GDM1 (cell line): Measurements from ENCODE around the gene DNM1.
A peak's percentile ranks its signal among the peaks of the same experiment; 100 is the strongest.
"Not testable (repeated sequence)": the region's sequence is repeated elsewhere in the genome, so short reads cannot be mapped to it uniquely, and the experiment has no call there.

Experiments used
- DNase-seq: peaks from one replicate; lab custom pipeline; 2025; lab: John Stamatoyannopoulos, UW

Gene DNM1

DNA sequence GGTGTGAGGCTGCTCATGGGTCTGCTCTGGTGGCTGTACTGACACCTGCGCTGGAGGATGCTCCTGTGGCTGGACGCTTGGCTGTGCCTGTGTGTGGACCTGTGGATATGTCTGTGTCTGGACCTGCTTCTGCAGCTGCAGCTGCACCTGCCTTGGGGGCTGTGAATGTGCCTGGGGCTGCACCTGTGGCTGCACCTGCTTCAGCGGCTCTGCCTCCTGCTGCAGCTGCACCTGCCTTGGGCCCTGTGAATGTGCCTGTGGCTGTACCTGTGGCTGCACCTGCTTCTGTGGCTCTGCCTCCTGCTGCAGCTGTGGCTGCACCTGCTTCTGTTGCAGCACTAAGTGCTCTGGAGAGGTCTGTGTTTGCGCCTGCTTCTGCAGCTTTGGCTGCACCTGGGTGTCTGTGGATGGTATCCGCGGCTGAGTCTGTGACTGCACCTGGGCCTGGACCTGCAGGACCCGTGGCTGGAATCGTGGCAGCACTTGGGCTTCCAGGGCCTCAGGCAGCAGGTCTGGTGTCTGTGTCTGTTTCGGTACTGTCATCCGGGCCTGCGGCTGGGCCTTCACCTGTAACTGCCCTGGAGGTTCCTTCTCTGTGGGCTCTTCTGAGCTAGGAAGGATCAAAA is 24.3 kb upstream of the DNM1 start:
- no peak for DNase-seq

DNA sequence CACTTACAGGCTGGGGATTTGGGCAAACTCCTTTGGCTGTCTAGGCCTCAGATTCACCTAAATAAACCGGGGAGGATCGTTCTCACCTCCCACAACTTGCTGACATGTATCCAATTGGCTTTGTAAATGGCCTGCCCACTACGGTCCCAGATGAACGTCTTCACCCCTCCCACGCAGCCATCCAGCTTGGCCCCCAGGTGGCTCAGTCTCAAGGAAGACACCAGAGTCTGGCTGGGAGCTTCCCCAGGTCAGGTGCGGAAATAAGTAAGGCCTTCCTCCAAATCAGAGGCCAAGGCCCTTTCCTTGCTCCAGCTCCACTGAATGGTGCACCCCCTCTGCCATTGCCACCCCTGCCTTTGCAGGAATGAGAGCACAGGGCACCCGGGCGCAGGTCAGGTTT is 23.2 kb upstream of the DNM1 start:
- DNase-seq, result no peak

- no peak for DNase-seq
These were observed 22.7 kb upstream of the DNM1 start for GRCh38 chr9:128180447-128180846.

DNA sequence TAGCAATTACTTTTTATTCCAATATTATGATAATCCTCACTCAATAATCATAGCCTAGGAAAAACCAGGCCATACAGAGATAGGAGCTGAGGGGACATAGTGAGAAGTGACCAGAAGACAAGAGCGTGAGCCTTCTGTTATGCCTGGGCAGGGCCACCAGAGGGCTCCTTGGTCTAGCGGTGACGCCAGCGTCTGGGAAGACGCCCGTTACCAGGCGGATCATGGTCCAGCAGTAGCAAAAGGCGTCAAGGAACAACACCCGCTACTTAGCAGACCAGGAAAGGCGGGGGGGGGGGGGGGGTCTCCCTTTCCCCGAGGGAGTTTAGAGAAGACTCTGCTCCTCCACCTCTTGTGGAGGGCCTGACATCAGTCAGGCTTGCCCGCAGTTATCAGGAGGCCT is 21.7 kb upstream of the DNM1 start:
- DNase-seq, result not testable (repeated sequence)

DNA sequence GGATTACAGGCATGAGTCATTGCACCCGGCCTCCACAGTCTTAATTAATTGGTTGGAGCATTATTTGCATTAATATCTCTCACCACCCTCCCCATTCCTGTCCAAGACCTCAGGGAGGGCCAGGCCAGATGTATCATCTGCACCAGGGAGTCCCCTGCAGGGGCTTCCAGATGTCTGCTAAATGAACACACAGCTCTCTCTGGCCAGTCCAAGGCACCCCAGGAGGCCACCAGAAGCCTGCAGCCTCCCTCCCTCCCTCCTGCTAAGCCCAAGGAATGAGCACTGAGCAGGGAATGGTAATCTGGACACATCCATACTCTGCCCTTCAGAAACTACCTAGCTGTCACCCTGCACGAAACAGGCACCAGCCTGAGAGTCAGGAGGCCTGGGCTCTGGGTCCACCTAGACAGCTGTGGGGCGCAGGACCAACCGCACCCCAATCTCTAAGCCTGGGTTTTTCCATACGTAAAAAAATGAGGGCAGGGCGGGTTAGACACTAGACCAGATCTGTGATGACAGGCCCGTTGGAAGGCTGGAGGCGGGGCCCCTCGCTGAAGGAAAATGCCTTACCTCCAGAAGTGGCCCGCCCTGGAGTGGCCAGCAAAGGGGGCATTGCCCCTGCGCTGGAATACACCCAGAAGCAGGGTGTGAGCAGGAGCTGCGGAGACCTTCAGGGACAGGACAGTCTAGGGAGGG is 20.1 kb upstream of the DNM1 start:
- DNase-seq, result no peak

- DNase-seq, result no peak
These were observed 16.9 kb upstream of the DNM1 start for GRCh38 chr9:128185979-128186965.

GRCh38 chr9:128187361-128187760 is 15.8 kb upstream of the DNM1 start:
- no peak for DNase-seq

GRCh38 chr9:128188209-128188608 is 15.0 kb upstream of the DNM1 start:
- no peak for DNase-seq

DNA sequence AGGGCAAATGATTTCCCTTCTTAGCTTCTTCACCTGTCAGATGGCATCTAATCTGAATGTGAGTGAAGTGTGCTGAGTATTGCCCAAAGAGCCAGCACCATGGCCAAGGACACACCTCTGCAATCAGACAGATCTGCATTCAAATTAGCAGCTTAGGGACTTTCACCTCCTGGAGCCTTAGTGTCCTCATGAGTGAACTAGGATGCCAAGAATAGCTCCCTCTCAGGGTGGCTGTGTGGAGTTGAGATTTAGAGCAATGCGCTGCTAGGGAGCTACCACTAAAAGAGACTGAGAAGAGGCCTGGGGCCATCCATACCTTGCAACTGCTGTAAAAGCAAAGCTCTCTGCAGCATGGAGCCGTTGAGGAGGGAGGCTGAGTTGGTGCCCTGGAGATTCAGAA is 13.2 kb upstream of the DNM1 start:
- no peak for DNase-seq

- DNase-seq, result no peak
These were observed 12.4 kb upstream of the DNM1 start for GRCh38 chr9:128190516-128191405.

DNA sequence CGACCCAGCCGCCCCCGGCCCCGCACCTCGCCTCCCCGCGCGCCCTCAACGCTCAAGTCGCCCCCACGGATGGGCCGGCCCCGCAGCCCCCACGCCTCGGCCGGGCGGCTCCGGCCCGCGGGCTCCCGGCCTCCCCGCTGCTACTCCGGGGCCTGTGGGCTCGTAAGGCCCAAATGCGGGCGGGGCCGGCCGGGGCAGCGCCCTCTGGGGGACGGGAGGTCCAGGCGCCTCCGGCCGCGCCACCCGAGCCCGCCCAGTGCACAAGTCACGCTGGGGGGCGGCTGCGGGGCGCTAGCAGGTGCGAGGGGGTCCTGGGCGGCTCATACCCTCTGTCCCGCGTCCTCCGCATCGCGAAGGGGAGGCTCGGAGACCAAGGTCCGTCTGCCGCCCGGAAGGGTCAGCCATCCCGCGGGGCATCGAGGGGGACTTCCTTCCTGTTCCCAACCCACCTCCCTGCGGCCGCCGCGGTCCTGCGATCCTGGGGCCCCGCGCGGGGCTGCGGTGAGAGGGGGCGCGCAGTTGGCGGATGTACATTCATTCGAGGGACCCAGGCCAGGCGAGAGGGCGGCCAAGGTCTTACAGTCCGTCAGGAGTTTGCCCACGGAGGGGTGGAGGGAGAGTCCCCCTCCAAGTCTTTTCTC is 11.7 kb upstream of the DNM1 start, which contains the start of gene CIZ1:
Gene CIZ1 (minus strand): TSS at position 167 of the 641 bp plus-strand sequence. CDS start 715 bp downstream, outside the sequence.
- DNase-seq, result peak; percentile 74

DNA sequence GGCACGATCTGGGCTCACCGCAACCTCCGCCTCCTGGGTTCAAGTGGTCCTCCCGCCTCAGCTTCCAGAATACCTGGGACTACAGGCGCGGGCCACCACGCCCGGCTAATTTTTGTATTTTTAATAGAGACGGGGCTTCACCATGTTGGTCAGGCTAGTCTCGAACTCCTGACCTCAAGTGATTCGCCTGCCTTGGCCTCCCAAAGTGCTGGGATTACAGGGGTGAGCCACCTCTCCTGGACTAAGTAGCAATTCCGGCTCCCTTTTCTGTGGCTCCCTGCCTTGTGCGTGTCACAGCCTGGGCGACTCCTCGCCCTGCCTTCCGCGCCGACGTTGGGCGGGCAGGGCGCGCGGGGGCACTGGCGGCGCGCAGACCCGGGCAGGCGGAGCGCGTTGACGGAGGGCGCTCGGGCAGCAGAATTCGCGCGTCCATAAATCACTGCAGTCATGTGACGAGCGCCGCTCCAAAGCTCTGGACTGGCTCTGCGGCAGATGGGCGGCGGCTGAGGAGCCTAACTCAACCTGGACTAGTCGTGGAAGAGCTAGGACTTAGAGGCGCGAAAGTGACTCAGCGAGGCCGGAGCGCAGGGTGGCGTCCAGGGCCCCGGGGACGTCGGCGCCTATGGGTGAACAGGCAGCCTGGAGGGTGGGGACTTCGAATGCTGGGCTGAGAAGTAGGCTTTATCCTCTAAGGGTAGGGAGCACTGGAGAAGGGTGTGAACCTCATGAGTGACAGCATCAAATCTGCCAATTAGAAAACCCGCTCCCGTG is 10.4 kb upstream of the DNM1 start:
- DNase-seq, result no peak

DNA sequence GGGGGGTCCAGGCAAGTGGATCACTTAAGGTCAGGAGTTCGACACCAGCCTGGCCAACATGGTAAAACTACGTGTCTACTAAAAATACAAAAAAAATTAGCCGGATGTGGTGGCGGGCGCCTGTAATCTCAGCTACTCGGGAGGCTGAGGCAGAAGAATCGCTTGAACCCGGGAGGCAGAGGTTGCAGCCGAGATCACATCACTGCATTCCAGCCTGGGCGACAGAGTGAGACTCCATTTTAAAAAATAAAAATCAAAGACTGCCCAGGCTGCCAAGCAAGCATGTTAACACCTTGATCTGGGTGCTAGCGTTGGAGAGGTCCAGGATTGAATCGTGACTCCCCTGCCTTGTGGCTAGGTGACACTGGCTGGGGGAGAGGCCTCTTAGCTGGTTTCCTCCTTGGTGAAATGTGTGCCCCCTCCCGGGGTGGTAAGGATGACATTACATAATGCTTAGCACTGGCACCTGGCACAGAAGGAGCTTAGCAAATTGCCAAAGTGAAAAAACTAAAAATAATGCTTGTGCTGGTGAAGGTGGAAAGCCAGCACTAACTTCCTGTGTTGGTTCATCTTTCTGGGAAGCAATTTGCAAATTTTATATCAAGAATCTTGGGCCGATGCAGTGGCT is 9.6 kb upstream of the DNM1 start:
- no peak for DNase-seq

- no peak for DNase-seq
These were observed 1.5 kb upstream of the DNM1 start for GRCh38 chr9:128201441-128202369.

DNA sequence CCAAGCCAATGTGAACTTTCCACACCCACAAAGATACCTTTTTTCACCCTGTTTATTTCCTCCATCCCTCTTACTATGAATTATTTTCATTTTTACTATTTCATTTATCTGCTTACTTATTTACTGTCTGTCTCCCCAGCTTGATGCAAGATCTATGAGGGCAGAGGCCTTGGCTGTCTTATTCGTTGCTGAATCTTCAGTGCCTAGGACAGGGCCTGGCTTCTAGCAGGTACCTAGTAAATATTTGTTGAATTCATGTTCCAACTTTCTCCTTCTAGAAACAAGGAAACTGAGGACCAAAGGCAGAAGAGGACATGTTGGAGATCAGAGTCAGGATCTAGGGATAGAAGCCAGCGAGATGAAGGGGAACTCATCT is 543 bp upstream of the DNM1 start:
- no peak for DNase-seq

DNA sequence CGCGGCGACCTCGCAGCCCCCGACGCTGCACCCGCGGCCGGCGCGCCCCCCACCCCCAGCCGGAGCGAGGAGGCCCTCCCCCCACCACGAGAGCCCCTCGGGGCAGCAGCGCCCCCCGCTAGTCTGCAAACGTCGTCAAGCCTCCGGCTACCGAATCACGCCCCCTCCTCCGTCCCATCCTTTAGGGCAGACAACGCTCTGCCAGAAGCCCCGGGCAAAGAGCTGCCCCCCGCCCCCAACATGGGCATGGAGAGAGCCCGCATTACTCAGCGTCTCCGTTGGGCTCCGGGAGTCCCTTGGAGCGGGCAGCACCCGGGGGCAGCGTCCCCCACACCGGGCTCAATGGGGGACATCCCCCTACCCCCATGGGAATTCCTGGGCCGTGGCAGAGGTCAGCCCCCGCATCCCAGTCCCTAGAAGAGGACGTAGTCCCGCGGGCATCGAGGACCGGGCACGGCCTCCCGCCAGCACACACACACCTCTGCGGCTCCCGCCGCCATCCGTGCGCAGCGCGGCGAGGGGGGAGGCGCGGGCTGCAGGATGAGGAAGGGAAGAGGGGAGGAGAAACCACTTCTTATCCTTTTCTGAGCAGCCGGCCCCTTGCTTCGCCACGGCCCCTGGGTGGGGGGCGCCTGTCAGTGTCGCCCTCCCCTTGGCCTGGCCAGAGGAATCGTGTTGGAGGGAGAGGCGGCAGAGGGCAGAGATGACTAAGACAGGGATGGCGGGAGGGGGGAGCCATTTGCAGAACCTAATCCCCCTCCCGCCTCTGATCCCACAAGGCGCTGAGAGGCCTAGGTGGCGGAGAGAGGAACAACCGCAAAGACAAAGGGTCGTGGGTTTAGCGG is 750 bp downstream of the DNM1 start:
- peak; percentile 64 for DNase-seq

DNA sequence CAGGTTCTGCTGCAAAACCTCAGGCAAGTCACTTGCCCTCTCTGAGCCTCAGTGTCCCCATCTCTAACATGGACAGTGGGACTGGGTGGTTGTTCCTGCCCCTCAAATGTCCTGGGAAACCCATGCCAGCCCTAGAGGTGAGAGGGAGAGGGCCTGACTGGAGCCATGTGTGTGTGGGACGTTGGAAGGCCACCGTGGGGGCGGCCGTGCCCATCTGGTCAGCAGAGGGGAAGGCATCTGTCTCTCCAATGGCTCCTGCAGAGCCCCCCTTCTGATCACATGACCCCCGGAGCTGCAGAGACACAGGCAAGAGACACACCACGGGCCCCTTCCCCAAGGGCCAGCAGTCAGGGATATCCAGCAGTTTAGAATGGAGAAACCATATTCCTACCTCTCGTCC is 1.7 kb downstream of the DNM1 start:
- DNase-seq, result no peak
